ENCODE results near the gene PCNX2. TPM values are rescaled to one million over a fixed set of nuclear protein-coding genes. Genes with fewer than 3 reads are reported as not detected.

Gene PCNX2
- total RNA-seq (2013; cell fraction: nucleolus; rRNA removed): 57.2 and 64.8 TPM in 2 replicates
- total RNA-seq (2014; rRNA removed) (16.4 and 18.7 TPM in 2 replicates), total RNA-seq (2014; rRNA removed; fragmentation: Illumina TruSeq; extraction: Trizol) (10.6 and 11.9 TPM in 2 replicates), total RNA-seq (2021) (9.2 and 11.4 TPM in 2 replicates), polyA plus RNA-seq (2011; rRNA removed) (9.9 and 12.9 TPM in 2 replicates), polyA plus RNA-seq (2014; fragmentation: Illumina TruSeq; extraction: Trizol) (7.1 and 28.7 TPM in 2 replicates), polyA plus RNA-seq (2014; fragmentation: Nextera tagmentation; extraction: Ambion mirVana) (1 to 10 TPM; 2.1 to 3.4 TPM), polyA plus RNA-seq (2014; rRNA removed) (9.2 and 11.4 TPM in 2 replicates), polyA plus RNA-seq (2016; fragmentation: Nextera tagmentation; extraction: Ambion mirVana) (1 to 10 TPM; 5.0 to 5.1 TPM), polyA minus RNA-seq (2011; rRNA and poly(A)+ RNA removed) (61.9 and 76.7 TPM in 2 replicates), Bru-seq, nascent RNA (percentile 45 among the genes with signal in this experiment), BruChase-seq, experiment 1, labeled RNA remaining after a 6-hour chase (percentile 44 among the genes with signal in this experiment), BruChase-seq, experiment 2, labeled RNA remaining after a 2-hour chase (percentile 44 among the genes with signal in this experiment)
- polyA plus RNA-seq (2011; ENCODE audit: low read depth): 1.4 TPM
- 10.6 and 11.7 TPM in 2 replicates for polyA plus RNA-seq (2011; cell fraction: cytosol; rRNA removed)
- polyA plus RNA-seq (2011; cell fraction: nucleus; rRNA removed): 57.1 and 63.6 TPM in 2 replicates
- 2.8 and 4.0 TPM in 2 replicates for polyA plus RNA-seq (2012)
- polyA minus RNA-seq (2011; cell fraction: cytosol; rRNA and poly(A)+ RNA removed): 10.0 and 17.1 TPM in 2 replicates
- polyA minus RNA-seq (2011; cell fraction: nucleus; rRNA and poly(A)+ RNA removed): 59.7 and 106 TPM in 2 replicates
- long read RNA-seq, experiment 1, partial matches to known transcripts: 0 of 1 reads
- long read RNA-seq, experiment 1, other reads (novel, unspliced or antisense): 1 of 1 reads
- long read RNA-seq, experiment 2, partial matches to known transcripts: 1 of 5 reads
- long read RNA-seq, experiment 2, other reads (novel, unspliced or antisense): 4 of 5 reads

GRCh38 chr1:233295237-233295974, at the start of gene PCNX2:
TSS of gene PCNX2 (minus strand) at chr1:233295725. CDS start at chr1:233295478, 247 bp downstream.
- peak; percentile 95 for ATAC-seq
- BruUV-seq (replicated peaks): no TSS peak
- no peak for DNase-seq (ENCODE audit: low read depth, low spot score)
- Histone ChIP-seq H3K4me3 (peak within 1 kb of the TSS; percentile 97), H4K20me1 (ENCODE audit: control insufficient read depth, insufficient read depth) (no peaks in the 10 kb centered on the region), H3K4me2 (ENCODE audit: control insufficient read depth, insufficient read depth) (peak within 1 kb of the TSS; percentile 99), H3K27ac (ENCODE audit: control insufficient read depth, insufficient read depth) (no peak within 1 kb of the TSS; the same call in 1 of the 2 replicates), H3K9me3 (replicated peaks; ENCODE audit: control insufficient read depth, insufficient read depth, low read length) (no peaks in the 10 kb centered on the region), H3K9ac (ENCODE audit: control insufficient read depth, insufficient read depth, low read length) (peak within 1 kb of the TSS; percentile 67), H3K36me3 (ENCODE audit: control insufficient read depth in 2 of 2, insufficient read depth in 2 of 2, low read length in 1 of 2) (no peaks in the 10 kb centered on the region), H2AFZ (ENCODE audit: control insufficient read depth, low read depth, low read length) (peak within 1 kb of the TSS; percentile 92), H3K79me2 (ENCODE audit: control insufficient read depth, insufficient read depth, low read length) (no peaks in the 10 kb centered on the region; the same call in none of the 2 replicates), H3K27me3 (replicated peaks in 1 of 2; ENCODE audit: control insufficient read depth in 2 of 2, insufficient read depth in 2 of 2, low read length in 1 of 2) (no peaks in the 10 kb centered on the region; a peak in 1 of 4 replicates), H3K4me1 (ENCODE audit: control insufficient read depth, insufficient read depth, low read length) (peaks cover 8% of the 10 kb centered on the region; the same call in 1 of the 2 replicates)
- SMC1A ChIA-PET (ENCODE audit: uncharacterized antibody, unreplicated experiment): no interaction called here
- POLR2A ChIA-PET: no interaction called here
- in situ Hi-C loops (cut with MboI) (no loop called here), intact Hi-C loops (cut with micrococcal nuclease; ENCODE audit: unreplicated experiment) (no loop called here)
- RAD21 ChIA-PET (ENCODE audit: unreplicated experiment): no interaction called here
- FAIRE-seq: peak; percentile 85
- 0% methylated on average over 38 of the region's 54 CpGs for WGBS (ENCODE audit: insufficient coverage, insufficient replicate concordance, low lambda C conversion rate, missing lambda C conversion rate)
- CTCF ChIA-PET: interaction anchor here (0.7 to 1.2 kb wide), 2 partner anchors 10 to 343 kb away, joined by 3 read pairs; no protein-coding TSS in a partner anchor
- peak; percentile 84 for TF ChIP-seq YY1 (IDR thresholded peaks at IDR 0.05; ENCODE audit: low read depth, low read length)
- TF ChIP-seq, protein P1, sequence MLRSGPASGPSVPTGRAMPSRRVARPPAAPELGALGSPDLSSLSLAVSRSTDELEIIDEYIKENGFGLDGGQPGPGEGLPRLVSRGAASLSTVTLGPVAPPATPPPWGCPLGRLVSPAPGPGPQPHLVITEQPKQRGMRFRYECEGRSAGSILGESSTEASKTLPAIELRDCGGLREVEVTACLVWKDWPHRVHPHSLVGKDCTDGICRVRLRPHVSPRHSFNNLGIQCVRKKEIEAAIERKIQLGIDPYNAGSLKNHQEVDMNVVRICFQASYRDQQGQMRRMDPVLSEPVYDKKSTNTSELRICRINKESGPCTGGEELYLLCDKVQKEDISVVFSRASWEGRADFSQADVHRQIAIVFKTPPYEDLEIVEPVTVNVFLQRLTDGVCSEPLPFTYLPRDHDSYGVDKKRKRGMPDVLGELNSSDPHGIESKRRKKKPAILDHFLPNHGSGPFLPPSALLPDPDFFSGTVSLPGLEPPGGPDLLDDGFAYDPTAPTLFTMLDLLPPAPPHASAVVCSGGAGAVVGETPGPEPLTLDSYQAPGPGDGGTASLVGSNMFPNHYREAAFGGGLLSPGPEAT (IDR thresholded peaks at IDR 0.05; ENCODE audit: low read depth): no peak
- TF ChIP-seq MEF2B (IDR thresholded peaks at IDR 0.05; ENCODE audit: partially characterized antibody, poor library complexity, severe bottlenecking): no peak
- TF ChIP-seq GABPA (IDR thresholded peaks at IDR 0.05; ENCODE audit: low read depth): no peak
- peak; percentile 59; the same call in 1 of the 2 replicates for TF ChIP-seq TAF1 (IDR thresholded peaks at IDR 0.05; ENCODE audit: borderline replicate concordance, low read depth, low read length)
- TF ChIP-seq CHD1 (IDR thresholded peaks at IDR 0.05; ENCODE audit: low read depth, low read length): no peak
- 0 out of 2 replicates have a peak, but pooled peaks have one; percentile 11 for TF ChIP-seq NR2F1 (conservative IDR thresholded peaks at IDR 0.05)
- TF ChIP-seq BHLHE40 (IDR thresholded peaks at IDR 0.05; ENCODE audit: borderline replicate concordance in 1 of 2, low read depth in 2 of 2, low read length in 1 of 2): 0 out of 4 replicates have a peak, but pooled peaks of 1 of the 2 experiments have one; percentile 22
- peak; percentile 71 for TF ChIP-seq POLR2A (IDR thresholded peaks at IDR 0.05; ENCODE audit: low read depth, low read length)
- no peak for TF ChIP-seq KAT2A (conservative IDR thresholded peaks at IDR 0.05; ENCODE audit: control insufficient read depth, low read depth, low read length)
- TF ChIP-seq, protein P2, sequence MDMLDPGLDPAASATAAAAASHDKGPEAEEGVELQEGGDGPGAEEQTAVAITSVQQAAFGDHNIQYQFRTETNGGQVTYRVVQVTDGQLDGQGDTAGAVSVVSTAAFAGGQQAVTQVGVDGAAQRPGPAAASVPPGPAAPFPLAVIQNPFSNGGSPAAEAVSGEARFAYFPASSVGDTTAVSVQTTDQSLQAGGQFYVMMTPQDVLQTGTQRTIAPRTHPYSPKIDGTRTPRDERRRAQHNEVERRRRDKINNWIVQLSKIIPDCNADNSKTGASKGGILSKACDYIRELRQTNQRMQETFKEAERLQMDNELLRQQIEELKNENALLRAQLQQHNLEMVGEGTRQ (IDR thresholded peaks at IDR 0.05; ENCODE audit: borderline replicate concordance, low read depth, low read length): no peak
- TF ChIP-seq NR2C1 (IDR thresholded peaks at IDR 0.05): no peak
- no peak for TF ChIP-seq SREBF2 (IDR thresholded peaks at IDR 0.05; ENCODE audit: low read length)
- no peak for TF ChIP-seq NFYA (IDR thresholded peaks at IDR 0.05; ENCODE audit: borderline replicate concordance, low read depth, low read length)
- no peak for TF ChIP-seq FOS (IDR thresholded peaks at IDR 0.05; ENCODE audit: borderline replicate concordance, extremely low read depth, insufficient read length)
- TF ChIP-seq LARP7 (IDR thresholded peaks at IDR 0.05): 0 out of 2 replicates have a peak, but pooled peaks have one; percentile 43
- TF ChIP-seq NBN (IDR thresholded peaks at IDR 0.05): 0 out of 2 replicates have a peak, but pooled peaks have one; percentile 37
- TF ChIP-seq TCF3 (IDR thresholded peaks at IDR 0.05; ENCODE audit: borderline replicate concordance, insufficient read depth, low read depth, low read length): 0 out of 2 replicates have a peak, but pooled peaks have one; percentile 21
- TF ChIP-seq DPF2 (IDR thresholded peaks at IDR 0.05): 0 out of 2 replicates have a peak, but pooled peaks have one; percentile 20

Measured in GM12878 (cell line).